ENCODE measurements around the gene RRH.
A peak's percentile ranks its signal among the peaks of the same experiment; 100 is the strongest.
"Not testable (repeated sequence)": the region's sequence is repeated elsewhere in the genome, so short reads cannot be mapped to it uniquely, and the experiment has no call there.

Gene RRH

GRCh38 chr4:109827672-109828071, at the start of gene RRH:
Gene RRH, plus strand, starts transcription at chr4:109827972. Its CDS starts 56 bp downstream, at chr4:109828028.
- no peak for DNase-seq (ENCODE audit: low spot score)

- DNase-seq (ENCODE audit: low spot score), result not testable (repeated sequence)
Measured at GRCh38 chr4:109782092-109782491, 45.7 kb upstream of the RRH start.

- DNase-seq (ENCODE audit: low spot score), result no peak
Measured at GRCh38 chr4:109786846-109787245, 40.9 kb upstream of the RRH start.

- no peak for DNase-seq (ENCODE audit: low spot score)
Measured at GRCh38 chr4:109787807-109788206, 40.0 kb upstream of the RRH start.

GRCh38 chr4:109795059-109795458, 32.7 kb upstream of the RRH start:
- DNase-seq (ENCODE audit: low spot score), result no peak

- no peak for DNase-seq (ENCODE audit: low spot score)
Measured at GRCh38 chr4:109798866-109799265, 28.9 kb upstream of the RRH start.

GRCh38 chr4:109801099-109801789, 26.5 kb upstream of the RRH start:
- peak; percentile 21 for DNase-seq (ENCODE audit: low spot score)

GRCh38 chr4:109801895-109802319, 25.9 kb upstream of the RRH start, which contains the start of gene CFI:
Gene CFI, minus strand, starts transcription at chr4:109801999. Its CDS starts 28 bp downstream, at chr4:109801971.
- peak; percentile 74 for DNase-seq (ENCODE audit: low spot score)

GRCh38 chr4:109803924-109804571, 23.7 kb upstream of the RRH start:
- peak; percentile 66 for DNase-seq (ENCODE audit: low spot score)

- DNase-seq (ENCODE audit: low spot score), result no peak
Measured at GRCh38 chr4:109809655-109810054, 18.1 kb upstream of the RRH start.

- no peak for DNase-seq (ENCODE audit: low spot score)
Measured at GRCh38 chr4:109810552-109811387, 17.0 kb upstream of the RRH start.

- DNase-seq (ENCODE audit: low spot score), result no peak
Measured at GRCh38 chr4:109811707-109812106, 16.1 kb upstream of the RRH start.

GRCh38 chr4:109815151-109816081, 12.4 kb upstream of the RRH start, which contains the start of gene GAR1:
Gene GAR1, plus strand, starts transcription at chr4:109815762. Its CDS starts 403 bp downstream, at chr4:109816165.
- DNase-seq (ENCODE audit: low spot score), result peak; percentile 96

GRCh38 chr4:109816082-109816442, 11.7 kb upstream of the RRH start:
- DNase-seq (ENCODE audit: low spot score), result peak; percentile 17

GRCh38 chr4:109816894-109817293, 10.9 kb upstream of the RRH start:
- DNase-seq (ENCODE audit: low spot score), result no peak

GRCh38 chr4:109818268-109818667, 9.5 kb upstream of the RRH start:
- no peak for DNase-seq (ENCODE audit: low spot score)

GRCh38 chr4:109820563-109820962, 7.2 kb upstream of the RRH start:
- DNase-seq (ENCODE audit: low spot score), result no peak

- no peak for DNase-seq (ENCODE audit: low spot score)
Measured at GRCh38 chr4:109821185-109821584, 6.6 kb upstream of the RRH start.

GRCh38 chr4:109826719-109827118, 1.1 kb upstream of the RRH start:
- DNase-seq (ENCODE audit: low spot score), result peak; percentile 20

- DNase-seq (ENCODE audit: low spot score), result no peak
Measured at GRCh38 chr4:109833756-109834155, 6.0 kb downstream of the RRH start.

- DNase-seq (ENCODE audit: low spot score), result no peak
Measured at GRCh38 chr4:109836985-109837384, 9.2 kb downstream of the RRH start.

Measured in kidney tubule cell (primary cell).